Measurements from ENCODE around the gene CDH20.

GRCh38 chr18:61448316-61448715 is 115.1 kb downstream of the CDH20 start:
- TF ChIP-seq CTCF (IDR thresholded peaks at IDR 0.05) (no peak), POLR2A (IDR thresholded peaks at IDR 0.05) (no peak), POLR2AphosphoS5 (IDR thresholded peaks at IDR 0.05) (no peak), EP300 (IDR thresholded peaks at IDR 0.05) (no peak)

Measured in stomach (tissue), 4 donors.